ENCODE data around the gene ARHGEF12.

DNA sequence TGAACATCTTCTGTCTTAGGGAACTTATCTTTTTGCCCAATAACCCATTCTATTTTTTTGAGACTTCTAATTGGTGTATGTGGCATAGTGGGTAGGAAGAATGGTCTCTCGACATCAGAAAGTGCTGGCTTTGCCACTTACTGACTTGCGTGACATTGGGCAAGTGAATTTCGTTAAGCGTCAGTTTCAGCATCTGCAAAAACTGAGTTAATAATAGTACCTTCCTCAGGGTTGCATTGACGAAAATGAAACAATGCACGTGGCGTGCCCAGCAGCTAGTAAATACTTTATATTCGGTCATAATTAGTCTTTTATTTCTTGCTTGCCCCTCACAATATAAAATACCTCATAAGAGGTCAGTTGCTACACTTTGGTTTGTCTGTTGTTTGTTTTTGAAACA lies 162.9 kb downstream of the ARHGEF12 start:
- TF ChIP-seq POLR2AphosphoS5 (IDR thresholded peaks at IDR 0.05; ENCODE audit: borderline replicate concordance, low read depth, low read length) = no peak
- TF ChIP-seq EZH2 (IDR thresholded peaks at IDR 0.05) = no peak
- TF ChIP-seq FOXP2 (optimal IDR thresholded peaks at IDR 0.05; ENCODE audit: control extremely low read depth, extremely low read length, insufficient read depth) = no peak

Measured in SK-N-MC (cell line).